Pancreas (tissue), 10 donors: Measurements from ENCODE around the gene IFNG-AS1. TPM values are rescaled to one million over a fixed set of nuclear protein-coding genes. Genes with fewer than 3 reads are reported as not detected.

Source experiments
- ATAC-seq, 4 donors: fragments of 200-7000 bp; cut with Tn5 transposase; one replicate each; pipeline versions ENCODE4 v1.8.0 to v1.9.1; 2020; ENCODE audit warnings: mild to moderate bottlenecking in 4 of 4, moderate library complexity in 4 of 4
- DNase-seq, 6 donors: peaks; one replicate each; pipeline ENCODE4 v3.0.0-alpha.2; 2020
- FAIRE-seq: peaks from 2 replicates; lab custom pipeline; 2012; peaks lifted over from hg19 to GRCh38; lab: Jason Lieb, UNC
- H3K27ac ChIP-seq, 4 donors: fragments of 200-600 bp; sonication (generic); 1 replicate in 3 of 4; 2 replicates in 1 of 4; pipeline versions ENCODE4 v1.5.0 to v1.8.0; 2020
- H3K27me3 ChIP-seq, 4 donors: fragments of 200-600 bp; one replicate each; pipeline ENCODE4 v1.8.0; 2021
- H3K36me3 ChIP-seq, 3 donors: fragments of 200-600 bp; sonication (generic) in 1 of 3; one replicate each; pipeline versions ENCODE4 v1.5.0 to v1.8.0; 2020 to 2021
- H3K4me1 ChIP-seq, 3 donors: fragments of 200-600 bp; one replicate each; pipeline ENCODE4 v1.8.0; 2021
- H3K4me3 ChIP-seq, 4 donors: fragments of 200-600 bp; sonication (generic) in 2 of 4; one replicate each; pipeline versions ENCODE4 v1.5.0 to v1.8.0; 2020 to 2021
- H3K9me3 ChIP-seq, 4 donors: fragments of 200-600 bp; one replicate each; pipeline ENCODE4 v1.8.0; 2021
- WGBS, 2 donors: extraction: QIAGEN DNeasy Blood & Tissue Kit; methylation state at CpG; one replicate each; pipeline ENCODE4 v1.1.7; 2013; 5-methylcytosine and 5-hydroxymethylcytosine counted together
- intact Hi-C, 3 donors: fragments of 100-400 bp; cut with DNase I; formaldehyde crosslinking; loops; one replicate each; pipeline versions ENCODE4 v1.11.1 to v1.14.2; 2022
- polyA plus RNA-seq, 2 donors: library from polyadenylated mRNA; stranded (reverse); fragments of 200-250 nt; gene quantifications; one replicate each; pipeline ENCODE4 v1.2.3, GENCODE V29; 2013
- total RNA-seq, 6 donors: library from RNA; stranded (reverse); fragmentation: NEBNext Ultra II Directional in 4 of 6; extraction: Animal tissue kit (Norgen Biotek cat#: 25700) in 4 of 6; gene quantifications; one replicate each; pipeline versions ENCODE4 v1.2.1 to v1.2.4, GENCODE V29; 2021 to 2023
- TF ChIP-seq, protein P1 (sequence below), 4 donors: fragments of 200-600 bp; sonication (generic) in 3 of 4; IDR thresholded peaks; one replicate each; pipeline versions ENCODE4 v1.5.0 to v1.8.0; 2021; ENCODE audit warnings: antibody characterized with exemption in 4 of 4
- donor health status: healthy with polysubstance abuse.
- donor health status: DM: no; HTN: no; CAD: no; lungs with moderate emphysema.
- donor health status: DM: no; HTN: no; CAD: no.
- donor health status: control.
- donor health status: control.
- donor health status: Bipolar disorder and iron deficiency.
- donor health status: DM: yes; HTN: yes; CAD: no.
- donor health status: DM: no; HTN: no; CAD: no.
- donor health status: DM: no; HTN: no; CAD: no.
- donor health status: DM: yes; HTN: yes; CAD: no.

IFNG-AS1 gene
- total and polyA plus RNA-seq, 8 donors = 0.22 to 0.29 TPM; not detected in 6

DNA sequence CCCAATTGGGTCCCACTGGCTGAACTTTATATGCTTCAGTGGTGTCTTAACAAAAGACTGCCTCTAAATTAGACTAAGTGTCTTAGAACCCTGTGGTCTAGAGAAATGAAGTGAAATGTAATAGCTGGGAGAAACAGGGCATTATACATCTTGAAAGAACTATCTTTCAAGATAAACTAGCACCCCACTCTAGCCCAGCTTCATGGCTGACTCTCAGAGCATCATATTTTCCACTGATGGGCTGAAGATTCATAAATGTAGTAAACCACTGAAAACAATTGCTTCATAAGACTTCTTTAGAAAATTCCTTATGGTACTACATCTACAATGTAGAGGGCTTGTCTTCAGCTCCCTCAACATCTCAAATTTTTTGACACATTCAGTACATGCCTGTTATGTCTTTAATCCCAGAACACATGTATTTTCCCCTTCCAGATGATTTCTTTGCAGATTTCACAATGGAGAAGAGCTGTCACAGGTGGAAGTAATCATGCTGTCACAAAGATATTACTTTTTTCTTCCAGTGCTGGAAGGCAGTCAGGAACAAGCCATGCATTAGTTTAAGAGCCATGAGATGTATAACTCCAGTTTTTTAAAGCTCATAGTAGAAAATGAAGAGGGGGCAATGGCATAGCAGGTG lies 48.5 kb downstream of the IFNG-AS1 start:
- no peaks in the 10 kb centered on the region for H3K4me1 ChIP-seq
- FAIRE-seq = no peak
- no peak overlapping the region for H3K4me3 ChIP-seq
- intact Hi-C loops = no loop called here
- ATAC-seq = no peak
- H3K36me3 ChIP-seq = no peaks in the 10 kb centered on the region
- no peak for DNase-seq
- no peaks in the 10 kb centered on the region for H3K27me3 ChIP-seq
- TF ChIP-seq, protein P1, sequence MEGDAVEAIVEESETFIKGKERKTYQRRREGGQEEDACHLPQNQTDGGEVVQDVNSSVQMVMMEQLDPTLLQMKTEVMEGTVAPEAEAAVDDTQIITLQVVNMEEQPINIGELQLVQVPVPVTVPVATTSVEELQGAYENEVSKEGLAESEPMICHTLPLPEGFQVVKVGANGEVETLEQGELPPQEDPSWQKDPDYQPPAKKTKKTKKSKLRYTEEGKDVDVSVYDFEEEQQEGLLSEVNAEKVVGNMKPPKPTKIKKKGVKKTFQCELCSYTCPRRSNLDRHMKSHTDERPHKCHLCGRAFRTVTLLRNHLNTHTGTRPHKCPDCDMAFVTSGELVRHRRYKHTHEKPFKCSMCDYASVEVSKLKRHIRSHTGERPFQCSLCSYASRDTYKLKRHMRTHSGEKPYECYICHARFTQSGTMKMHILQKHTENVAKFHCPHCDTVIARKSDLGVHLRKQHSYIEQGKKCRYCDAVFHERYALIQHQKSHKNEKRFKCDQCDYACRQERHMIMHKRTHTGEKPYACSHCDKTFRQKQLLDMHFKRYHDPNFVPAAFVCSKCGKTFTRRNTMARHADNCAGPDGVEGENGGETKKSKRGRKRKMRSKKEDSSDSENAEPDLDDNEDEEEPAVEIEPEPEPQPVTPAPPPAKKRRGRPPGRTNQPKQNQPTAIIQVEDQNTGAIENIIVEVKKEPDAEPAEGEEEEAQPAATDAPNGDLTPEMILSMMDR (IDR thresholded peaks at IDR 0.05) = no peak
- no peak overlapping the region for H3K27ac ChIP-seq
- H3K9me3 ChIP-seq = no peaks in the 10 kb centered on the region

DNA sequence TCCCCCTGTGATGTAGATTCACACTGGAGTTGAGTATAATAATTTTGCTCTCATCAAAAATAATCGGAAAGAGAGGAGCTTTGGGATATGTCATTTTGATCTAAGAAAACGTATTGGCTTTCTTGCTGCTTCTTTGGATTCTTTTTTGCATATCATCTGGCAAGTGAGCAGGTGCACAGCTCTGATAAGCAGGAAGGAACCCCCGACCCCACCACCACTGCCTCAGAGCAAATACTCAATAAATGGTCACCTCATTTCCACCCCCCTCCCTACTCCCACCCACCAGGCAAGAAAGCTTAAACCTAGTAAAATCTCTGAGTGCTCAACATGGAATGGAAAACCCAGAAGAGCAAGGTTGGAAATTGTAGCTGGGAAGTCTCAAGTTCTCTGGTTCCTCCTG lies 49.4 kb downstream of the IFNG-AS1 start:
- Histone ChIP-seq H3K27ac (no peak overlapping the region), H3K36me3 (no peaks in the 10 kb centered on the region), H3K9me3 (no peaks in the 10 kb centered on the region), H3K4me3 (no peak overlapping the region), H3K4me1 (no peaks in the 10 kb centered on the region), H3K27me3 (no peaks in the 10 kb centered on the region)
- no peak for DNase-seq
- 47 to 51% methylated on average over 3 of the region's 3 CpGs for WGBS, 2 donors
- intact Hi-C loops = no loop called here
- TF ChIP-seq, protein P1 (IDR thresholded peaks at IDR 0.05) = no peak
- FAIRE-seq = no peak
- no peak for ATAC-seq

- WGBS, 2 donors = 26 to 30% methylated on average over 6 of the region's 6 CpGs
- H3K4me1 ChIP-seq = no peaks in the 10 kb centered on the region
- DNase-seq (peak in 4 of 6 donors; percentile 33 to 67 (median 48)), ATAC-seq (peak; percentile 73 to 94 (median 90)), FAIRE-seq (peak; percentile 90)
- no peaks in the 10 kb centered on the region for H3K36me3 ChIP-seq
- H3K27me3 ChIP-seq = no peaks in the 10 kb centered on the region
- H3K4me3 ChIP-seq = no peak overlapping the region
- H3K9me3 ChIP-seq = no peaks in the 10 kb centered on the region
- TF ChIP-seq, protein P1 (IDR thresholded peaks at IDR 0.05) = peak; percentile 76 to 87 (median 77)
- no peak overlapping the region for H3K27ac ChIP-seq
- intact Hi-C loops = no loop called here
Observed at GRCh38 chr12:68040450-68041075, 51.3 kb downstream of the IFNG-AS1 start.

- 62 to 69% methylated on average over 6 of the region's 6 CpGs for WGBS, 2 donors
- TF ChIP-seq, protein P1 (IDR thresholded peaks at IDR 0.05) = no peak
- ATAC-seq = no peak
- Histone ChIP-seq H3K27ac (no peak overlapping the region), H3K4me1 (no peaks in the 10 kb centered on the region), H3K27me3 (no peaks in the 10 kb centered on the region), H3K9me3 (no peaks in the 10 kb centered on the region), H3K36me3 (no peaks in the 10 kb centered on the region), H3K4me3 (no peak overlapping the region)
- intact Hi-C loops = no loop called here
- FAIRE-seq = no peak
- no peak for DNase-seq
Observed at GRCh38 chr12:68042212-68042699, 53.0 kb downstream of the IFNG-AS1 start.

GRCh38 chr12:68043435-68043834 lies 54.2 kb downstream of the IFNG-AS1 start:
- no peak for FAIRE-seq

More at GRCh38 chr12:68043435-68043834, 54.2 kb downstream of the IFNG-AS1 start:
- Histone ChIP-seq H3K27me3 (no peaks in the 10 kb centered on the region), H3K27ac (no peak overlapping the region), H3K9me3 (no peaks in the 10 kb centered on the region), H3K4me1 (no peaks in the 10 kb centered on the region), H3K36me3 (no peaks in the 10 kb centered on the region), H3K4me3 (no peak overlapping the region)
- intact Hi-C loops = no loop called here
- TF ChIP-seq, protein P1 (IDR thresholded peaks at IDR 0.05) = no peak
- ATAC-seq = peak in 1 of 4 donors; percentile 44
- DNase-seq = no peak
- WGBS, 2 donors = 16 to 39% methylated on average over 1 of the region's 1 CpG
